HCT116 (cell line): ENCODE measurements around the gene AVP. TPM values are rescaled to one million over a fixed set of nuclear protein-coding genes. Genes with fewer than 3 reads are reported as not detected.
"Not testable (repeated sequence)": the region's sequence is repeated elsewhere in the genome, so short reads cannot be mapped to it uniquely, and the experiment has no call there.

Experiments
- ATAC-seq: fragments of 200-7000 bp; cut with Tn5 transposase; 2 replicates; pipeline ENCODE4 v1.9.1; 2020; ENCODE audit warnings: mild to moderate bottlenecking, moderate library complexity
- BruUV-seq: library from RNA; stranded (reverse); fragments of 400-500 nt; replicated peaks from 2 replicates; lab custom pipeline; 2021; lab: Mats Ljungman, UMichigan
- CTCF ChIA-PET: fragments of 300-600 bp; sonication (Branson Sonifier 250); formaldehyde crosslinking; loops from one replicate; lab custom pipeline; 2021; ENCODE audit warnings: antibody characterized with exemption; lab: Charles Lee
- POLR2A ChIA-PET: fragments of 300-600, 350-600 bp; sonication (Branson Sonifier 250); formaldehyde crosslinking; loops from one replicate; lab custom pipeline; 2021; ENCODE audit warnings: antibody characterized with exemption; lab: Charles Lee
- RAD21 ChIA-PET, 2 experiments: fragments of 300-600 bp; sonication (Branson Sonifier 250); formaldehyde crosslinking; loops; one replicate each; lab custom pipeline; 2023; ENCODE audit warnings: low total read pairs in 2 of 2; ENCODE audit not compliant: uncharacterized antibody in 2 of 2, unreplicated experiment in 2 of 2, low non-redundant PET in 1 of 2; lab: Charles Lee
- DNase-seq: peaks from one replicate; pipeline ENCODE4 v3.0.0-alpha.2; 2010; ENCODE audit warnings: low read depth, low spot score
- H2AFZ ChIP-seq: fragments of 200-600 bp; shearing (Covaris generic), sonication (generic); 2 replicates; pipeline ENCODE4 v1.6.1; 2017; ENCODE audit warnings: low read depth, mixed run types, mixed read lengths, antibody characterized with exemption, low read length; ENCODE audit not compliant: poor library complexity, severe bottlenecking
- H3K27ac ChIP-seq: 2 replicates; pipeline ENCODE4 v1.5.1; 2012; ENCODE audit warnings: low read depth, low read length
- H3K27me3 ChIP-seq: fragments of 200-600 bp; sonication (generic); 2 replicates; pipeline ENCODE4 v1.6.1; 2016; ENCODE audit warnings: mixed run types, low read length, mixed read lengths; ENCODE audit not compliant: insufficient read depth
- H3K36me3 ChIP-seq, 2 experiments: fragments of 200-500 bp in 1 of 2; fragments of 200-600 bp in 1 of 2; sonication (Bioruptor generic) in 1 of 2; sonication (generic) in 1 of 2; 2 replicates each; pipeline versions ENCODE4 v1.5.1 to v1.6.1; 2014 to 2016; ENCODE audit warnings: low read length in 2 of 2, inconsistent platforms in 1 of 2, mixed read lengths in 1 of 2, mixed run types in 1 of 2; ENCODE audit not compliant: insufficient read depth in 2 of 2, control insufficient read depth in 1 of 2
- H3K4me1 ChIP-seq, 2 experiments: fragments of 200-600 bp in 1 of 2; sonication (generic) in 1 of 2; 2 replicates each; pipeline versions ENCODE4 v1.5.1 to v1.6.1; 2012 to 2017; ENCODE audit warnings: low read length in 2 of 2, inconsistent platforms in 1 of 2, mild to moderate bottlenecking in 1 of 2, mixed read lengths in 1 of 2, mixed run types in 1 of 2, moderate library complexity in 1 of 2; ENCODE audit not compliant: insufficient read depth in 2 of 2, control insufficient read depth in 1 of 2
- H3K4me2 ChIP-seq: fragments of 200-600 bp; sonication (generic); 2 replicates; pipeline ENCODE4 v1.6.1; 2017; ENCODE audit warnings: mixed run types, low read length, mixed read lengths
- H3K4me3 ChIP-seq, 2 experiments: fragments of 200-600 bp in 1 of 2; sonication (generic) in 1 of 2; replicated peaks in 1 of 2; 2 replicates each; pipeline ENCODE4 v1.5.1; 2011 to 2016; ENCODE audit warnings: low read length in 2 of 2, control low read depth in 1 of 2, low read depth in 1 of 2, mild to moderate bottlenecking in 1 of 2, mixed read lengths in 1 of 2, mixed run types in 1 of 2
- H3K79me2 ChIP-seq: fragments of 200-600 bp; sonication (generic); 2 replicates; pipeline ENCODE4 v1.6.1; 2017; ENCODE audit warnings: mild to moderate bottlenecking, mixed run types, low read length, moderate library complexity, mixed read lengths; ENCODE audit not compliant: insufficient read depth
- H3K9ac ChIP-seq: fragments of 200-600 bp; sonication (generic); 2 replicates; pipeline ENCODE4 v1.6.1; 2016; ENCODE audit warnings: low read length, mixed read lengths
- H3K9me2 ChIP-seq: fragments of 200-600 bp; sonication (generic), shearing (Covaris generic); 2 replicates; pipeline ENCODE4 v1.6.1; 2017; ENCODE audit warnings: mixed run types, mild to moderate bottlenecking, moderate library complexity; ENCODE audit not compliant: insufficient read depth
- H3K9me3 ChIP-seq, 2 experiments: fragments of 200-500 bp in 1 of 2; fragments of 200-600 bp in 1 of 2; sonication (Bioruptor generic) in 1 of 2; sonication (generic) in 1 of 2; 2 replicates each; pipeline ENCODE4 v1.6.1; 2014 to 2017; ENCODE audit warnings: low read length in 2 of 2, mixed read lengths in 2 of 2, inconsistent platforms in 1 of 2, low read depth in 1 of 2, mild to moderate bottlenecking in 1 of 2, mixed run types in 1 of 2, moderate library complexity in 1 of 2; ENCODE audit not compliant: control insufficient read depth in 1 of 2, insufficient read depth in 1 of 2
- H4K20me1 ChIP-seq: fragments of 200-600 bp; sonication (generic), shearing (Covaris generic); 2 replicates; pipeline ENCODE4 v1.6.1; 2017; ENCODE audit warnings: mixed run types, mild to moderate bottlenecking, moderate library complexity; ENCODE audit not compliant: insufficient read depth
- CEBPB ChIP-seq: IDR thresholded peaks from 2 replicates; pipeline ENCODE4 v1.6.1; 2012; ENCODE audit warnings: low read depth
- JUND ChIP-seq: IDR thresholded peaks from 2 replicates; pipeline ENCODE4 v1.6.1; 2012
- ZNF274 ChIP-seq: fragments of 200-500 bp; sonication (Bioruptor generic); IDR thresholded peaks from 2 replicates; pipeline ENCODE4 v1.6.1; 2014; ENCODE audit warnings: mild to moderate bottlenecking, low read depth, low read length, inconsistent platforms
- intact Hi-C: fragments of 100-400 bp; cut with micrococcal nuclease; formaldehyde crosslinking; loops from 2 replicates; pipeline ENCODE4 v1.10.0; 2022
- total RNA-seq: library from RNA; stranded (reverse); gene quantifications from one replicate; pipeline ENCODE4 v1.2.1, GENCODE V29; 2021; ENCODE audit not compliant: unreplicated experiment
- TF ChIP-seq, protein P1 (sequence below): IDR thresholded peaks from 2 replicates; pipeline ENCODE4 v1.6.1; 2012
- TF ChIP-seq, protein P2 (sequence below): IDR thresholded peaks from 2 replicates; pipeline ENCODE4 v1.6.1; 2012
- TF ChIP-seq, protein P3 (sequence below): IDR thresholded peaks from 2 replicates; pipeline ENCODE4 v1.6.1; 2011; ENCODE audit warnings: mild to moderate bottlenecking, low read length, moderate library complexity; ENCODE audit not compliant: insufficient replicate concordance; ENCODE audit errors: extremely low read depth

Gene AVP
- total RNA-seq, 1 experiment from 2014 or later = not detected

DNA sequence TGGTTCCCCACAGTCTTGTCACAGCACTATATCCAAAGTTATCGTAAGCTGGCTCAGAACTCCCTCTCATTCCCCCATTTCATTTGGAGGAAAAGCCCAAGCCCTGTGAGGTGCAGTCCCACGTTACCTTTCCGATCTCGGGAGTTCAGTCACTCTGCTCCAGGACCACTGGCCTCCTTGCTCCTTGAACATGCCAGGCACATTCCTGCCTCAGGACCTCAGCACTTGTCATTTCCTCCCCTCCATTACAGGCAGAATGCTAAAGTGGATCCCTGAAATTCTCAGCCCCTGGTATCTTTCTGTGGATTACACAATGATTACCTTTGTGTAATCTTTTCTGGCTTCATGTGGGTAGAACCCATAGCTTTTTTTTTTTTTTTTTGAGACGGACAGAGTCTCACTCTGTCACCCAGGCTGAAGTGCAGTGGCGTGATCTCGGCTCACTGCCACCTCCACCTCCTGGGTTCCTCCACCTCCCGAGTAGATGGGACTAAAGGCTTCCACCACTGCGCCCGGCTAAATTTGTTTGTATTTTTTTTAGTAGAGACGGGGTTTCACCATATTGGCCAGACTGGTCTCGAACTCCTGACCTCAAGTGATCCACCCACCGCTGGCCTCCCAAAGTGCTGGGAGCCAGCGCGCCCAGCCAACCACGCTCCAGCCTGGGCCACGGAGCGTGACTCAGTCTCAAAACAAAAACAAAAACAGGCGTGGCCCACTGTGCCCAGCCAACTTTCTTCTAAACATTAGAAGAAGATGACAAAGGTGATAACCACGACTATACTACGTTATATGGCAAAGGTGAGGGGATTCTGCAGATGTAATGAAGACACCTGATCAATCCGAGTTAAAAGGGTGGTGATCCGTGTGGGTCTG lies 17.1 kb downstream of the AVP start (continued):
- TF ChIP-seq ZNF274 (no peak), CEBPB (no peak), JUND (no peak)
- TF ChIP-seq, protein P1, sequence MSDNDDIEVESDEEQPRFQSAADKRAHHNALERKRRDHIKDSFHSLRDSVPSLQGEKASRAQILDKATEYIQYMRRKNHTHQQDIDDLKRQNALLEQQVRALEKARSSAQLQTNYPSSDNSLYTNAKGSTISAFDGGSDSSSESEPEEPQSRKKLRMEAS = no peak
- TF ChIP-seq, protein P2, sequence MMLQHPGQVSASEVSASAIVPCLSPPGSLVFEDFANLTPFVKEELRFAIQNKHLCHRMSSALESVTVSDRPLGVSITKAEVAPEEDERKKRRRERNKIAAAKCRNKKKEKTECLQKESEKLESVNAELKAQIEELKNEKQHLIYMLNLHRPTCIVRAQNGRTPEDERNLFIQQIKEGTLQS = no peak
- TF ChIP-seq, protein P3, sequence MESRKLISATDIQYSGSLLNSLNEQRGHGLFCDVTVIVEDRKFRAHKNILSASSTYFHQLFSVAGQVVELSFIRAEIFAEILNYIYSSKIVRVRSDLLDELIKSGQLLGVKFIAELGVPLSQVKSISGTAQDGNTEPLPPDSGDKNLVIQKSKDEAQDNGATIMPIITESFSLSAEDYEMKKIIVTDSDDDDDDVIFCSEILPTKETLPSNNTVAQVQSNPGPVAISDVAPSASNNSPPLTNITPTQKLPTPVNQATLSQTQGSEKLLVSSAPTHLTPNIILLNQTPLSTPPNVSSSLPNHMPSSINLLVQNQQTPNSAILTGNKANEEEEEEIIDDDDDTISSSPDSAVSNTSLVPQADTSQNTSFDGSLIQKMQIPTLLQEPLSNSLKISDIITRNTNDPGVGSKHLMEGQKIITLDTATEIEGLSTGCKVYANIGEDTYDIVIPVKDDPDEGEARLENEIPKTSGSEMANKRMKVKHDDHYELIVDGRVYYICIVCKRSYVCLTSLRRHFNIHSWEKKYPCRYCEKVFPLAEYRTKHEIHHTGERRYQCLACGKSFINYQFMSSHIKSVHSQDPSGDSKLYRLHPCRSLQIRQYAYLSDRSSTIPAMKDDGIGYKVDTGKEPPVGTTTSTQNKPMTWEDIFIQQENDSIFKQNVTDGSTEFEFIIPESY = no peak

DNA sequence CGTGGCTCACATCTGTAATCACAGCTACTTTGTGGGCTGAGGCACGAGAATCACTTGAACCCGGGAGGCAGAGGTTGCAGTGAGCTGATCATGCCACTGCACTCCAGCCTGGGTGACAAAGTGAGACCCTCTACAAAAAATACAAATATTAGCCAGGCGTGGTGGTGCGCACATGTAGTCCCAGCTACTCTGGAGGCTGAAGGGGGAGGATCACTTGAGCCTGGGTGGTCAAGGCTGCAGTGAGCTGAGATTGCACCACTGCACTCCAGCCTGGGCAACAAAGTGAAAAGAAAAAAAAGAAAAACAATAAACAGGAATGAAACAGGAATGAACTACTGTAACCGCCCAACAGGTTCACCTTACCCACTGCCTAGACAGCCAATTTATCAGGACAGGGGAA lies 20.4 kb downstream of the AVP start:
- H3K27ac ChIP-seq, H3K4me2 ChIP-seq, H3K36me3 ChIP-seq, RAD21 ChIA-PET, H3K9me3 ChIP-seq, ATAC-seq, BruUV-seq, H4K20me1 ChIP-seq, intact Hi-C loops, H3K79me2 ChIP-seq, H3K9me2 ChIP-seq, POLR2A ChIA-PET, H3K4me3 ChIP-seq, DNase-seq, H3K27me3 ChIP-seq, H2AFZ ChIP-seq, CTCF ChIA-PET, H3K9ac ChIP-seq: not testable (repeated sequence)
- peaks cover 7 to 11% of the 10 kb centered on the region in 2 experiments; a peak in 2 of 4 replicates for H3K4me1 ChIP-seq
